ENCODE measurements around the gene C16orf95.

Gene C16orf95

DNA sequence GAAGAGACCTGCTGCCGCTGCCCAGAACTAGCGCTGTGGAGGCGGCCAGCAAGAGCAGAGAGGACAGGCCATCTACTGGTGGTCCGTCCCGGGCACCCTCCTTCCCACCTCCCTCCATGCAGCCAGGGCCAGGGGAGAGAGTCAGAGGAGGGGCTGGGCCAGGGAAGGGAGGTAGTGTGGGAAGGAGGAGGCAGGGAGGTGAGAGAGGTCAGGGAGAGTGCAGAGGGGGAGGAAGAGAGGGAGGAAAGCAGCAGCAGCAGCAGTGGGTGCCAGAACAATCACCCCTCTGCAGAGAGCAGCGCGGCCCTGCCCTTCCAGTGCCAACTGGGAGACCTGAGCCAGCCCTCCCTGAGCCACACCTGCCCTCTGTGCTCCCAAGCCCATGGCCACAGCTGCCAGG is 6.6 kb downstream of the C16orf95 start:
- no peak for DNase-seq (ENCODE audit: low spot score)
- POLR2A ChIA-PET (ENCODE audit: low non-redundant PET) = no interaction called here
- CTCF ChIA-PET = no interaction called here
- H3K27ac ChIP-seq = no peak overlapping the region
- TF ChIP-seq, protein P1, sequence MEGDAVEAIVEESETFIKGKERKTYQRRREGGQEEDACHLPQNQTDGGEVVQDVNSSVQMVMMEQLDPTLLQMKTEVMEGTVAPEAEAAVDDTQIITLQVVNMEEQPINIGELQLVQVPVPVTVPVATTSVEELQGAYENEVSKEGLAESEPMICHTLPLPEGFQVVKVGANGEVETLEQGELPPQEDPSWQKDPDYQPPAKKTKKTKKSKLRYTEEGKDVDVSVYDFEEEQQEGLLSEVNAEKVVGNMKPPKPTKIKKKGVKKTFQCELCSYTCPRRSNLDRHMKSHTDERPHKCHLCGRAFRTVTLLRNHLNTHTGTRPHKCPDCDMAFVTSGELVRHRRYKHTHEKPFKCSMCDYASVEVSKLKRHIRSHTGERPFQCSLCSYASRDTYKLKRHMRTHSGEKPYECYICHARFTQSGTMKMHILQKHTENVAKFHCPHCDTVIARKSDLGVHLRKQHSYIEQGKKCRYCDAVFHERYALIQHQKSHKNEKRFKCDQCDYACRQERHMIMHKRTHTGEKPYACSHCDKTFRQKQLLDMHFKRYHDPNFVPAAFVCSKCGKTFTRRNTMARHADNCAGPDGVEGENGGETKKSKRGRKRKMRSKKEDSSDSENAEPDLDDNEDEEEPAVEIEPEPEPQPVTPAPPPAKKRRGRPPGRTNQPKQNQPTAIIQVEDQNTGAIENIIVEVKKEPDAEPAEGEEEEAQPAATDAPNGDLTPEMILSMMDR (conservative IDR thresholded peaks at IDR 0.05; ENCODE audit: low read depth) = no peak

DNA sequence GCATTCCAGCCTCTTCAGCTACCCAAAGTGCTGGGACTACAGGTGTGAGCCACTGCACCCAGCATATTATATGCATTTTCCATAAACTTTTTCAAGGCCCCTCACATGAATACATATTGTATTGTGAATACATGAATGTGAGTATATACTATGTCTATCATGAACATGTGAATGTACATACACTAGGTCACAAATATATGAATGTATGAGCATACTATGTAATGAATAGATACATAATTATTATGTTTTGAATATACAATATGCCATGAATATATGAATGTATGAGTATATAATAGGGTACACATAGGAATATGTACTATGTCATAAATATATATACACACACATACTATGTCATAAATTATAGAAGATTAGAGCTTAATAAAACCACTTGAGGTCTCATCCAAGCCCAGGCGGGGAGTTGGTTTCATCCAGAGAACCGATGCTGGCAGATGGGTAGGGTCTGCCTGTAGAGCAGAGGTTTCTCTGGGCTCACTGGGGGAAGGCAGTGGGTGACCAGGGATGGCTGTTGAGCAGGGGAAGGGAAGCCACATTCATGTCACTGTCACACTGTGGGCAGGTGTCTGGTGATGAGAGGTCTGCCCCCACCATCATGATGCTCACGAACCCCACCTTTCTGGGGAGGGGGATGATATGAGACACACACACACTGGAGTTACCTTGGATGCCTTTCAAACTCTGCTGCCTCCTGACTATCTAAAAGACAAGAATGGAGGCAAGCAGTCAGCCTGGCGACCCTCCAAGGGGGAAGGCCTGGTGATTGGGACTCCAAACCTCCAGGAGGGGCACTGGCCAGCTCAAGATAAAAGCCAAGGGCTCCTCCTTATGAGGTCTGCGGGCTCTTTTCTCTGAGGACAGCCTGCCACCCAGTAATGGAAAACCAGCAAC is 7.3 kb downstream of the C16orf95 start:
- DNase-seq (ENCODE audit: low spot score) = no peak
- CTCF ChIA-PET = interaction anchor here (0.7 kb wide), 1 partner anchor 12 kb away, joined by 4 read pairs; no protein-coding TSS in a partner anchor

DNA sequence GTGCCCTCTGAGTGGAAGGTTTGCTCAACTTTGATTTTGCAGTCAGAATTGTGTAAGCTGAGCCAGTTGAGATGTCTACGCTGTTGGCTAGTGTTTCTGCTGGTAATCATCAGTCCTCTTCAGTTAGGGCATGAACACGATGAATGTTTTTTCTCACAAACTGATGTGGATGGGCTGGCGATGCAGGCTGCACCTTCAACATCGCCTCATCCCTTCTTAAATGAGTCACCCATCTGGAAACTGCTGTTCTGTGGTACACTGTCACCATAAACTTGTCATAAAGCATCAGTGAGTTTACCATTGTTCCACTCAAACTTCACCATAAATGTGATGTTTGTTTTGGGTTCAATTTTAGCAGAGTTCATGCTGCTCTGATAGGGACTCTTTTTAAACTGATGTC is 8.4 kb downstream of the C16orf95 start:
- POLR2A ChIA-PET (ENCODE audit: low non-redundant PET) = interaction anchor here (0.6 kb wide), 1 partner anchor 9 kb away, joined by 3 read pairs; no protein-coding TSS in a partner anchor

More for the DNA sequence above, 7.3 kb downstream of the C16orf95 start:
- TF ChIP-seq, protein P1 (conservative IDR thresholded peaks at IDR 0.05; ENCODE audit: low read depth) = no peak
- H3K27ac ChIP-seq = no peak overlapping the region
- POLR2A ChIA-PET (ENCODE audit: low non-redundant PET) = no interaction called here

DNA sequence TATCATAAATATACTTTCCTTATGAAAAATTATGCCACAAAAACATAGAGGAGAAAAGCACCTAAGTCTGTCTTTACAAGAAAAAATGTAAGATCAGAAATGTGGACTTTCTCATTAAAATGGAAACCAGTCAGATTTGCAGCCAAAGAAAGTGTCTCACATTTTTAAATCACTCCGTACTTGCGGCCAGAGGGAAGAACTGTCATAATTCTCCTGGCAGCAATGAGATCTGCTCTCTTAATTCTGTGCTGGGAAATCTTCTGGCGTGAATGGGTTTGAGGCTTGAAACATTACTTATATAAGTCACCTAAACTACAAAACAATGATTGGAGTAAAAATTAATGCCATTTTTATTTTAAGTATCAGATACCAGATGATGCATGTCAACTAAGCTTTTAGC is 10.7 kb downstream of the C16orf95 start:
- TF ChIP-seq, protein P1 (conservative IDR thresholded peaks at IDR 0.05; ENCODE audit: low read depth) = no peak
- no peak for DNase-seq (ENCODE audit: low spot score)
- ChIA-PET CTCF (no interaction called here), POLR2A (ENCODE audit: low non-redundant PET) (no interaction called here)
- no peak overlapping the region for H3K27ac ChIP-seq

More for the DNA sequence above, 8.4 kb downstream of the C16orf95 start:
- no peak overlapping the region for H3K27ac ChIP-seq
- DNase-seq (ENCODE audit: low spot score) = no peak
- TF ChIP-seq, protein P1 (conservative IDR thresholded peaks at IDR 0.05; ENCODE audit: low read depth) = no peak
- CTCF ChIA-PET = interaction anchor here (0.7 kb wide), 1 partner anchor 11 kb away, joined by 4 read pairs; no protein-coding TSS in a partner anchor

DNA sequence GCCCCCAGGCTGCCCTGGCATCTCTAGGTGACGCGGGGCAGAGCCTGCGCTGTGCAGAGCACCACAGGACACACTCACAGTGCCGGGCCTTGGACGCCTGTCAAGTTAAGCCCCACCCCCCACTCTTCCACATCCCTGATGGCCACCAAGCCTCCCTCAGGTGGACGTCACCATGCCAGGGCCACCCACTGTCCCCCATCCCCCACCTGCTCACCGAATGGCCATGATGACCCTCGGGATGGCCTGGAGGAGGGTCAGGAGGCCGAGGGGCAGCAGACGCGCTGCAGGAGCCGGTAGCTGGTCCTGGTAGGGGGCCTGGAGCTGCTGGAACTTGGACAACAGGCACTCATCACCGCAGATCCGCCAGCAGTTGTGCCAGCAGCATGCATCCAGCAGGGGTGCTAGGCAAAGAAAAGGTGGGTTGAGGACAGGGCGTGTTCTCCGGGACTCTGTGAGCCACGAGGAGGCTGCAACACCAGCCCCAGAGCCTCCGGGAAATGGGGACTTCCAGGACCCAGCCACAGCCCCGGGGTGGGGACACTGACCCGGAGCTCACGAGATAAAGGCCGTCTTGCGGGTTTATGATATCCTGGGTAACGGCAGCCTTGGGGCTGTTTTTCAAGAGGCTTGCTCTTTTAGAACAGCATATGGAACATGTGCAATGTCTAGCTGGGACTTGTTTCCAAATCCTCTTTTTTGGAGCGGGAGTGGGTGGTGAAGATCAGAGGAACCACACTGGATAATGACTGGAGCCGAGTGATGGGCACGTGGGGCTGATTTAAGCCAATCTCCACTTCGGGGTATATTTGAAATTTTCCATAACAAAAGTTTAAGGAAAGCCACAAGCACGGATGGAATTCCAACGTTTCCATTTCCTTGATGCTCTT is 11.4 kb downstream of the C16orf95 start:
- POLR2A ChIA-PET (ENCODE audit: low non-redundant PET) = no interaction called here
- TF ChIP-seq, protein P1 (conservative IDR thresholded peaks at IDR 0.05; ENCODE audit: low read depth) = no peak
- CTCF ChIA-PET = interaction anchor here (0.7 kb wide), 1 partner anchor 8 kb away, joined by 3 read pairs; no protein-coding TSS in a partner anchor
- no peak for DNase-seq (ENCODE audit: low spot score)
- H3K27ac ChIP-seq = no peak overlapping the region

DNA sequence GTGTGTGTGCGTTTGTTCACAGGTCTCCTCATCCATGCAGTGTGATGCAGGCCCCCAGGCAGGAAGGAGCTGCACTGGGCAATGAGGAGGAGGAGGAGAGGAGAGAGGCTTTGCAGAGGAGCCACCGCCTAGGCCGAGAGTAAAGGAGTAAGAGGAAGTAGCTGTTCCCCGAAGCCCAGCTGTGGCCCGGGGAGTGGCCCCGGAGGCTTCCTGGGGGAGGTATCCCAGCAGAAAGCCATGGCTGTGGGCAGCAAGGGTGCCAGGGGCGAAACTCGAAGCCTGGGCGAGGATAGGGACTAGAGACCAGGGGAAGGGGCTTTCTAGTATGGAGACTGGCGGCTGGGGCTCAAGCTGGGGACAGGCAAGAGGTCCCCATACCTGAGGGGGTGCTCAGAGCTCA is 12.2 kb downstream of the C16orf95 start:
- ChIA-PET CTCF (interaction anchor here (0.6 to 0.7 kb wide), 2 partner anchors 9 to 241 kb away, joined by 3 read pairs; no protein-coding TSS in a partner anchor), POLR2A (ENCODE audit: low non-redundant PET) (no interaction called here)
- TF ChIP-seq, protein P1 (conservative IDR thresholded peaks at IDR 0.05; ENCODE audit: low read depth) = no peak
- H3K27ac ChIP-seq = no peak overlapping the region
- DNase-seq (ENCODE audit: low spot score) = no peak

Data from RWPE1 (cell line).